SK-N-SH (cell line): ENCODE data around the gene CD68.

Experiments
- JUND ChIP-seq: IDR thresholded peaks from 2 replicates; pipeline ENCODE4 v1.4.0; 2012
- NRF1 ChIP-seq: IDR thresholded peaks from 2 replicates; pipeline ENCODE4 v1.6.1; 2012; ENCODE audit warnings: low read depth, mild to moderate bottlenecking, low read length
- SMC3 ChIP-seq: IDR thresholded peaks from 2 replicates; pipeline ENCODE4 v1.6.1; 2012; ENCODE audit warnings: low read depth, low read length, improper control_type of control experiment
- TEAD4 ChIP-seq: IDR thresholded peaks from 2 replicates; pipeline ENCODE4 v1.4.0; 2012; ENCODE audit warnings: mild to moderate bottlenecking, borderline replicate concordance; ENCODE audit not compliant: insufficient read depth

- TF ChIP-seq JUND (no peak), NRF1 (no peak), SMC3 (peak; percentile 56), TEAD4 (no peak)
Observed at GRCh38 chr17:7589204-7589868, 9.9 kb downstream of the CD68 start.
